Psoas muscle (tissue), 8 donors: ENCODE measurements around the gene IFT57. TPM values are rescaled to one million over a fixed set of nuclear protein-coding genes. Genes with fewer than 3 reads are reported as not detected.

Source experiments
- ATAC-seq, 4 donors: fragments of 200-7000 bp; cut with Tn5 transposase; one replicate each; pipeline ENCODE4 v1.9.1; 2020; ENCODE audit warnings: moderate library complexity in 3 of 4, mild to moderate bottlenecking in 2 of 4
- DNase-seq, 2 donors: peaks; one replicate each; pipeline ENCODE4 v3.0.0-alpha.2; 2020
- H3K27ac ChIP-seq: fragments of 200-600 bp; one replicate; pipeline ENCODE4 v1.8.0; 2022
- H3K27me3 ChIP-seq, 3 donors: fragments of 200-600 bp in 1 of 3; one replicate each; pipeline versions ENCODE4 v1.6.1 to v1.8.0; 2013 to 2022; ENCODE audit warnings: low read length in 2 of 3, mild to moderate bottlenecking in 2 of 3, moderate library complexity in 1 of 3; ENCODE audit not compliant: insufficient read depth in 3 of 3
- H3K36me3 ChIP-seq, 2 donors: fragments of 200-600 bp in 1 of 2; one replicate each; pipeline versions ENCODE4 v1.6.1 to v1.8.0; 2013 to 2022; ENCODE audit warnings: low read depth in 1 of 2, mild to moderate bottlenecking in 1 of 2, moderate library complexity in 1 of 2; ENCODE audit not compliant: insufficient read depth in 1 of 2
- H3K4me1 ChIP-seq: fragments of 200-600 bp; one replicate; pipeline ENCODE4 v1.8.0; 2022
- H3K4me3 ChIP-seq: fragments of 200-600 bp; one replicate; pipeline ENCODE4 v1.8.0; 2022; ENCODE audit warnings: mild to moderate bottlenecking
- H3K9me3 ChIP-seq: fragments of 200-600 bp; one replicate; pipeline ENCODE4 v1.8.0; 2022
- CTCF ChIP-seq: fragments of 200-600 bp; IDR thresholded peaks from one replicate; pipeline ENCODE4 v1.8.0; 2022; ENCODE audit warnings: antibody characterized with exemption
- WGBS, 3 donors: extraction: QIAGEN DNeasy Blood & Tissue Kit; methylation state at CpG; one replicate each; pipeline versions ENCODE4 v1.1.6 to v1.1.7; 2013; 5-methylcytosine and 5-hydroxymethylcytosine counted together
- intact Hi-C, 2 donors: fragments of 100-400 bp; cut with DNase I; formaldehyde crosslinking; loops; one replicate each; pipeline versions ENCODE4 v1.11.0 to v1.14.2; 2022
- polyA plus RNA-seq, 3 donors: library from polyadenylated mRNA; stranded (reverse); fragments of 200-250 nt; gene quantifications; one replicate each; pipeline ENCODE4 v1.2.3, GENCODE V29; 2013
- total RNA-seq, 4 donors: library from RNA; stranded (reverse); fragmentation: NEBNext Ultra II Directional in 2 of 4; extraction: Animal tissue kit (Norgen Biotek cat#: 25700) in 2 of 4; gene quantifications; one replicate each; pipeline versions ENCODE4 v1.2.1 to v1.2.4, GENCODE V29; 2021 to 2023
- donor health status: healthy with polysubstance abuse.
- donor health status: DM: no; HTN: no; CAD: no; lungs with moderate emphysema.
- donor health status: Bipolar disorder and iron deficiency.
- donor health status: healthy.
- donor health status: DM: yes; HTN: yes; CAD: no.
- donor health status: DM: no; HTN: no; CAD: no.
- donor health status: DM: no; HTN: no; CAD: no.
- donor health status: DM: yes; HTN: yes; CAD: no.

The IFT57 gene
- total and polyA plus RNA-seq, 7 donors = 5.3 to 18.0 (median 14.6) TPM

DNA sequence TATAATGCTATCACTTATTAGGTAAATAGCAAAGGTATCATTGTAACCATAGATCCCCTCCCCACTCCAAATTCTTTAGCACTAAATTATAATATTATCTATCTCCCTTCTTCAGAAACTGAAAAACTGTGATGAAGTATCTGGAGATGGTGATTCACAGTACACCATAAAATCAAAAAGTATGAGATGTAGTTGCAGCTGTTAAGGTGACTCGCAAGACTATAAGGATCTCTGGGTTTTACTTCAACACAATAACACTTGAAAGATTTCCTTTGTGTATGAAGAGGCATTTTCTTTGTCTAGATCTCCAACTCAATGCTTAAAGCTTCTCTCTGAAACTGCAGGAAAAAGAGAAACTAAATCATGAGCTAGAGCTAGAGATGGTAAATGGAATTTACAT lies 46.9 kb downstream of the IFT57 start:
- H3K4me3 ChIP-seq = no peak overlapping the region
- H3K4me1 ChIP-seq = no peaks in the 10 kb centered on the region
- WGBS, 3 donors = 92 to 97% (median 92%) methylated on average over 1 of the region's 1 CpG
- H3K9me3 ChIP-seq = no peaks in the 10 kb centered on the region
- DNase-seq (no peak), ATAC-seq (no peak)
- H3K27me3 ChIP-seq = no peaks in the 10 kb centered on the region
- no peak for TF ChIP-seq CTCF
- H3K36me3 ChIP-seq = no peaks in the 10 kb centered on the region
- no peak overlapping the region for H3K27ac ChIP-seq
- intact Hi-C loops = no loop called here

DNA sequence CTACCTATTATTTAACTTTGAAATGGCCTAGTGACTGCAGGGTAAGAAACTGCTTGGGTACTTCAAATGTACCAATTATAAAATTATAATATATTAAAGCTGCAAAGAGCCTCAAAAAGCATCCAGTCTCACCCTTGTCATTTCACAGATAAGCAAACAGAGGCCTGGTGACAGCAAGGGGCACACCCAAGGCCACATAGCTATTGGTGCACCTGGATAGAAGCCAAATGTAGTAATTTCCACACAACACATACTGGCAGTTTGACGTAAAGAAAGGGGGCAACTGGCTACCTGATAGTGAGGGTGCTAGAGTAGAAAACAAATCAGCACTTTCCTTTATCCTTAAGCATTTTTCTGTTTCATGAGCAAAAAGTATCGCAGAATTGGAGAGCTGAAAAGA lies 51.1 kb downstream of the IFT57 start:
- DNase-seq = no peak
- Histone ChIP-seq H3K4me3 (no peak overlapping the region), H3K27me3 (no peaks in the 10 kb centered on the region), H3K27ac (no peak overlapping the region), H3K9me3 (no peaks in the 10 kb centered on the region), H3K36me3 (peaks cover 0 to 13% of the 10 kb centered on the region in 2 donors), H3K4me1 (no peaks in the 10 kb centered on the region)
- no peak for TF ChIP-seq CTCF
- intact Hi-C loops = no loop called here
- WGBS, 3 donors = 98% methylated on average over 2 of the region's 2 CpGs
- ATAC-seq = no peak

DNA sequence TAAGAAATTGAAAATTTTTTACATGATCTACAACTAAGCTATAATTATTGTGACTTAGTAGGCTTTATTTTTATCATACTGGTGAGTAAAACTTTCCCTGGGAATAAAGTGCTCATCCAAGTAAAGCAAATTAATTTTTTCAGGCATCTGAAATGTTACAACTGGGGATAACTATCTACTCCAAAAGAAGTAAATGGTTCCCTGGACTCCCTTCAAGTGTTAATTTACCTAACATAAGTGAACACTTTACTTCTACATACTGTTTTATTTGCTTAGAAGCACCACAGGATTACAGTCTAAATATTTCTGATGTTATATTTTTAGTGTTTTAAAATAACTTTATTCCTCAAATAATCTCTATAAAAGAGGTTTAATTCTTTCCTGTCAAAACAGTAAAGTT lies 57.8 kb downstream of the IFT57 start:
- TF ChIP-seq CTCF = no peak
- no peaks in the 10 kb centered on the region for H3K9me3 ChIP-seq
- H3K4me1 ChIP-seq = no peaks in the 10 kb centered on the region
- intact Hi-C loops = no loop called here
- DNase-seq (no peak), ATAC-seq (no peak)
- no peaks in the 10 kb centered on the region for H3K27me3 ChIP-seq
- peaks cover 0 to 43% of the 10 kb centered on the region in 2 donors for H3K36me3 ChIP-seq
- H3K4me3 ChIP-seq = no peak overlapping the region
- H3K27ac ChIP-seq = no peak overlapping the region

DNA sequence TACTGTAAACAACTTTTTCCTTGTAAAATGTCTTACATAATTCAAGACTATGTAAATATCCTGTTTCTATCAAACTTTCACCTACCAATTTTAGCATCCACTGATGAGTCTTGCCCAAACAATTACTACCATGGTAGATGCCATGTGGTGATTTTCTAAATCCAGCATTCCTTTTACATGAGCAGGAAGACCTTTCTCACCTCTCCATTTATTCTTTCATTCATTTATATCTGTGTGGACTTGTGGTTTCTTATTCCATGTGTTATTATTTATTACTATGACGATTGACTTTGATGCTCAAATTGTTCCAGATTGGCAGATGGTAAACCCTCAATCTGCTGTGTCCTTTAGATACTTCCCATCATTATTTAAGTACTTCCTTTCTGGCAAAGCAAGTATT lies 62.4 kb downstream of the IFT57 start:
- no peak overlapping the region for H3K27ac ChIP-seq
- WGBS, 3 donors = 73 to 82% (median 78%) methylated on average over 1 of the region's 1 CpG
- H3K27me3 ChIP-seq = no peaks in the 10 kb centered on the region
- H3K9me3 ChIP-seq = no peaks in the 10 kb centered on the region
- no peak for DNase-seq
- TF ChIP-seq CTCF = no peak
- intact Hi-C loops = loop anchor here in 1 of 2 donors (10.0 kb wide), 1 partner anchor 245 kb away; no protein-coding TSS in a partner anchor
- H3K4me1 ChIP-seq = no peaks in the 10 kb centered on the region
- ATAC-seq = no peak
- H3K36me3 ChIP-seq = peaks cover 0 to 20% of the 10 kb centered on the region in 2 donors
- no peak overlapping the region for H3K4me3 ChIP-seq

DNA sequence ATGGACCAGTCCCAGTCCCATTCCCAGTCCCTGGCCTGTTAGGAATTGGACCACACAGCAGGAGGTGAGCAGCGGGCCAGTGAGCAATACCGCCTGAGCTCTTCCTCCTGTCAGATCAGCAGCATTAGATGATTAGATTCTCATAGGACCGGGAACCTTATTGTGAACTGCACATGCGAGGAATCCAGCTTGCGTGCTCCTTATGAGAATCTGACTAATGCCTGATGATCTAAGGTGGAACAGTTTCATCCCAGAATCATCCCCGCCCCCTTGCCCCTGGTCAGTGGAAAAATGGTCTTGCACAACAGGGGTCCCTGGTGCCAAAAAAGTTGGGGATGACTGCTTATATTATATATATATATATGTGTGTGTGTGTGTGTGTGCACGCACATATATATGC lies 63.1 kb downstream of the IFT57 start:
- Histone ChIP-seq H3K36me3 (peaks cover 0 to 20% of the 10 kb centered on the region in 2 donors), H3K4me3 (no peak overlapping the region), H3K27ac (no peak overlapping the region), H3K27me3 (no peaks in the 10 kb centered on the region), H3K9me3 (no peaks in the 10 kb centered on the region), H3K4me1 (no peaks in the 10 kb centered on the region)
- DNase-seq (no peak), ATAC-seq (no peak)
- intact Hi-C loops = loop anchor here in 1 of 2 donors (10.0 kb wide), 1 partner anchor 246 kb away; no protein-coding TSS in a partner anchor
- TF ChIP-seq CTCF = no peak
- 94 to 97% (median 96%) methylated on average over 7 of the region's 7 CpGs for WGBS, 3 donors
